ENCODE results near the gene AGA. TPM values are rescaled to one million over a fixed set of nuclear protein-coding genes. Genes with fewer than 3 reads are reported as not detected.

The AGA gene
- total and polyA plus RNA-seq, 10 of the 15 experiments (the other 5 are each of a cell fraction or from before 2014, with no cell fraction given) = 17.1 to 37.6 (median 24.5) TPM

- intact Hi-C loops (cut with micrococcal nuclease; ENCODE audit: unreplicated experiment) (no loop called here), in situ Hi-C loops (cut with MboI) (no loop called here)
- no peaks in the 10 kb centered on the region; a peak in 1 of 4 replicates for H3K27me3 ChIP-seq (replicated peaks in 1 of 2; ENCODE audit: control insufficient read depth in 2 of 2, insufficient read depth in 2 of 2, low read length in 1 of 2)
- no peak overlapping the region for H3K9ac ChIP-seq (ENCODE audit: control insufficient read depth, insufficient read depth, low read length)
- no peak overlapping the region for H3K4me2 ChIP-seq (ENCODE audit: control insufficient read depth, insufficient read depth)
- no peaks in the 10 kb centered on the region for H3K9me3 ChIP-seq (replicated peaks; ENCODE audit: control insufficient read depth, insufficient read depth, low read length)
- H4K20me1 ChIP-seq (ENCODE audit: control insufficient read depth, insufficient read depth) = no peaks in the 10 kb centered on the region; the same call in 1 of the 2 replicates
- H3K79me2 ChIP-seq (ENCODE audit: control insufficient read depth, insufficient read depth, low read length) = no peaks in the 10 kb centered on the region
- BruUV-seq (replicated peaks) = no TSS peak
- H3K36me3 ChIP-seq (ENCODE audit: control insufficient read depth in 2 of 2, insufficient read depth in 2 of 2, low read length in 1 of 2) = no peaks in the 10 kb centered on the region
- H3K4me1 ChIP-seq (ENCODE audit: control insufficient read depth, insufficient read depth, low read length) = no peaks in the 10 kb centered on the region
- H3K4me3 ChIP-seq = no peak overlapping the region
- ChIA-PET SMC1A (ENCODE audit: uncharacterized antibody, unreplicated experiment) (no interaction called here), RAD21 (ENCODE audit: unreplicated experiment) (no interaction called here), POLR2A (no interaction called here), CTCF (interaction anchor here (0.6 kb wide), 1 partner anchor 9 kb away, joined by 3 read pairs; no protein-coding TSS in a partner anchor)
- 34% methylated on average over 2 of the region's 2 CpGs for WGBS (ENCODE audit: insufficient coverage, insufficient replicate concordance, low lambda C conversion rate, missing lambda C conversion rate)
- no peak overlapping the region for H2AFZ ChIP-seq (ENCODE audit: control insufficient read depth, low read depth, low read length)
- ATAC-seq (no peak), DNase-seq (ENCODE audit: low read depth, low spot score) (no peak), FAIRE-seq (no peak)
- no peak overlapping the region for H3K27ac ChIP-seq (ENCODE audit: control insufficient read depth, insufficient read depth)
- TF ChIP-seq ETV6 (conservative IDR thresholded peaks at IDR 0.05 in 1 of 2, IDR thresholded peaks at IDR 0.05 in 1 of 2; ENCODE audit: borderline replicate concordance in 1 of 2, low read depth in 1 of 2) (no peak), NFIC (IDR thresholded peaks at IDR 0.05; ENCODE audit: low read depth, low read length) (no peak), KDM1A (IDR thresholded peaks at IDR 0.05; ENCODE audit: borderline replicate concordance) (no peak), IRF4 (IDR thresholded peaks at IDR 0.05; ENCODE audit: low read depth, low read length) (no peak), SMARCA5 (IDR thresholded peaks at IDR 0.05) (no peak), MTA2 (IDR thresholded peaks at IDR 0.05; ENCODE audit: low read depth) (no peak), MLLT1 (IDR thresholded peaks at IDR 0.05) (no peak)
Observed at GRCh38 chr4:177396352-177396751, 45.9 kb downstream of the AGA start.
